Measurements from ENCODE around the gene TEX14.

DNA sequence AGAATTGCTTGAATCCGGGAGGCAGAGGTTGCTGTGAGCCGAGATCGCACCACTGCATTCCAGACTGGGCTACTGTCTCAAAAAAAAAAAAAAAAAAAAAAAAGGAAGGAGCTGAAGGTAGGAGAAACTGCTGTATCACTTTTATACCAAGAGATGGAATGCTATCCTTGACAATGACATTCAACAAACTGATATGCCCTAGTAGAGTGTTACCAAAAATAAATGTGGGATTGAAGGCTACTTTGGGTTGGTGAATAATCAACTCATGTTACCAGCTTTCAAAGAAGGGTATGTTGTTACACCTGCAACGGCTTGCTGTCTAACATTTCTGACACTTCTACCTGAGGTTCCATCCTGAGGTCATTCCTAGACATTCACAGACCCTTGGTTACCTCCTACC is 84.9 kb downstream of the TEX14 start:
- TF ChIP-seq, protein P1, sequence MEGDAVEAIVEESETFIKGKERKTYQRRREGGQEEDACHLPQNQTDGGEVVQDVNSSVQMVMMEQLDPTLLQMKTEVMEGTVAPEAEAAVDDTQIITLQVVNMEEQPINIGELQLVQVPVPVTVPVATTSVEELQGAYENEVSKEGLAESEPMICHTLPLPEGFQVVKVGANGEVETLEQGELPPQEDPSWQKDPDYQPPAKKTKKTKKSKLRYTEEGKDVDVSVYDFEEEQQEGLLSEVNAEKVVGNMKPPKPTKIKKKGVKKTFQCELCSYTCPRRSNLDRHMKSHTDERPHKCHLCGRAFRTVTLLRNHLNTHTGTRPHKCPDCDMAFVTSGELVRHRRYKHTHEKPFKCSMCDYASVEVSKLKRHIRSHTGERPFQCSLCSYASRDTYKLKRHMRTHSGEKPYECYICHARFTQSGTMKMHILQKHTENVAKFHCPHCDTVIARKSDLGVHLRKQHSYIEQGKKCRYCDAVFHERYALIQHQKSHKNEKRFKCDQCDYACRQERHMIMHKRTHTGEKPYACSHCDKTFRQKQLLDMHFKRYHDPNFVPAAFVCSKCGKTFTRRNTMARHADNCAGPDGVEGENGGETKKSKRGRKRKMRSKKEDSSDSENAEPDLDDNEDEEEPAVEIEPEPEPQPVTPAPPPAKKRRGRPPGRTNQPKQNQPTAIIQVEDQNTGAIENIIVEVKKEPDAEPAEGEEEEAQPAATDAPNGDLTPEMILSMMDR (IDR thresholded peaks at IDR 0.05): no peak
- TF ChIP-seq POLR2A (IDR thresholded peaks at IDR 0.05) (no peak), EP300 (IDR thresholded peaks at IDR 0.05) (no peak)
